NCI-H128 (cell line): Measurements from ENCODE around the gene ZNF799.
"Not testable (repeated sequence)": the region's sequence is repeated elsewhere in the genome, so short reads cannot be mapped to it uniquely, and the experiment has no call there.

Experiments
- DNase-seq: peaks from one replicate; lab custom pipeline; 2025; ENCODE audit not compliant: unreplicated experiment; lab: John Stamatoyannopoulos, UW

ZNF799 gene

GRCh38 chr19:12364391-12365235 lies 36.5 kb downstream of the ZNF799 start:
- DNase-seq = no peak

GRCh38 chr19:12362236-12362635 lies 38.8 kb downstream of the ZNF799 start:
- not testable (repeated sequence) for DNase-seq

GRCh38 chr19:12353375-12353774 lies 47.7 kb downstream of the ZNF799 start:
- no peak for DNase-seq

- no peak for DNase-seq
These were observed 50.2 kb downstream of the ZNF799 start for GRCh38 chr19:12350890-12351197.

- no peak for DNase-seq
These were observed 50.7 kb downstream of the ZNF799 start for GRCh38 chr19:12350185-12350889.

- no peak for DNase-seq
These were observed 54.2 kb downstream of the ZNF799 start for GRCh38 chr19:12346896-12347295.

GRCh38 chr19:12345197-12345596 lies 55.9 kb downstream of the ZNF799 start:
- no peak for DNase-seq
